Sigmoid colon (tissue), 7 donors: ENCODE data around the gene ITGB8. TPM values are rescaled to one million over a fixed set of nuclear protein-coding genes. Genes with fewer than 3 reads are reported as not detected.

Experiments
- DNase-seq: peaks from one replicate; pipeline ENCODE4 v3.0.0-alpha.2; 2019
- H3K27ac ChIP-seq, 4 donors: fragments of 200-600 bp; sonication (generic); one replicate each; pipeline ENCODE4 v1.5.1; 2016 to 2019; ENCODE audit warnings: mild to moderate bottlenecking in 1 of 4
- H3K27me3 ChIP-seq, 3 donors: fragments of 200-600 bp; sonication (generic); one replicate each; pipeline ENCODE4 v1.5.1; 2019; ENCODE audit warnings: mild to moderate bottlenecking in 1 of 3
- H3K36me3 ChIP-seq, 4 donors: fragments of 200-600 bp; sonication (generic); one replicate each; pipeline ENCODE4 v1.5.1; 2016 to 2019
- H3K4me1 ChIP-seq, 4 donors: fragments of 200-600 bp; sonication (generic); one replicate each; pipeline ENCODE4 v1.5.1; 2017 to 2019
- H3K4me3 ChIP-seq, 4 donors: fragments of 200-600 bp; sonication (generic); one replicate each; pipeline ENCODE4 v1.5.1; 2017 to 2019; ENCODE audit warnings: mild to moderate bottlenecking in 2 of 4, moderate library complexity in 1 of 4
- H3K9me3 ChIP-seq, 4 donors: fragments of 200-600 bp in 3 of 4; sonication (generic) in 3 of 4; one replicate each; pipeline versions ENCODE4 v1.5.1 to v1.6.1; 2013 to 2019
- EP300 ChIP-seq, 4 donors: sonication (generic); formaldehyde crosslinking; IDR thresholded peaks; one replicate each; pipeline ENCODE4 v1.6.1; 2017; ENCODE audit warnings: antibody characterized with exemption in 4 of 4
- POLR2A ChIP-seq, 2 donors: fragments of 450-650 bp; IDR thresholded peaks; one replicate each; pipeline ENCODE4 v1.6.1; 2016; ENCODE audit warnings: antibody characterized with exemption in 2 of 2, mild to moderate bottlenecking in 2 of 2, moderate library complexity in 2 of 2
- POLR2AphosphoS5 ChIP-seq, 4 donors: sonication (generic); formaldehyde crosslinking; IDR thresholded peaks; one replicate each; pipeline ENCODE4 v1.6.1; 2017; ENCODE audit warnings: antibody characterized with exemption in 4 of 4
- WGBS, 2 donors: extraction: QIAGEN DNeasy Blood & Tissue Kit; methylation state at CpG; one replicate each; pipeline ENCODE4 v1.1.7; 2013; 5-methylcytosine and 5-hydroxymethylcytosine counted together
- intact Hi-C: fragments of 100-400 bp; cut with DNase I; formaldehyde crosslinking; loops from one replicate; pipeline ENCODE4 v1.15.1; 2023
- polyA plus RNA-seq, 3 donors: library from polyadenylated mRNA; stranded (reverse); fragments of 200-250 nt; gene quantifications; one replicate each; pipeline ENCODE4 v1.2.3, GENCODE V29; 2013
- total RNA-seq, 4 donors: library from RNA; depleted of rRNA; stranded (reverse); fragments of >200 nt; gene quantifications; one replicate each; pipeline ENCODE4 v1.1.0, GENCODE V29; 2016
- TF ChIP-seq, protein P1 (sequence below), 4 experiments: fragments of 450-650 bp in 3 of 4; fragments of 200-600 bp in 1 of 4; IDR thresholded peaks; one replicate each; pipeline ENCODE4 v1.5.1; 2016 to 2019; ENCODE audit warnings: antibody characterized with exemption in 4 of 4, mild to moderate bottlenecking in 3 of 4, moderate library complexity in 2 of 4
- donor health status: healthy with polysubstance abuse.
- donor health status: Bipolar disorder and iron deficiency.
- donor health status: healthy.

ITGB8 gene
- total and polyA plus RNA-seq, 7 donors, result 0.23 to 22.4 (median 9.0) TPM

DNA sequence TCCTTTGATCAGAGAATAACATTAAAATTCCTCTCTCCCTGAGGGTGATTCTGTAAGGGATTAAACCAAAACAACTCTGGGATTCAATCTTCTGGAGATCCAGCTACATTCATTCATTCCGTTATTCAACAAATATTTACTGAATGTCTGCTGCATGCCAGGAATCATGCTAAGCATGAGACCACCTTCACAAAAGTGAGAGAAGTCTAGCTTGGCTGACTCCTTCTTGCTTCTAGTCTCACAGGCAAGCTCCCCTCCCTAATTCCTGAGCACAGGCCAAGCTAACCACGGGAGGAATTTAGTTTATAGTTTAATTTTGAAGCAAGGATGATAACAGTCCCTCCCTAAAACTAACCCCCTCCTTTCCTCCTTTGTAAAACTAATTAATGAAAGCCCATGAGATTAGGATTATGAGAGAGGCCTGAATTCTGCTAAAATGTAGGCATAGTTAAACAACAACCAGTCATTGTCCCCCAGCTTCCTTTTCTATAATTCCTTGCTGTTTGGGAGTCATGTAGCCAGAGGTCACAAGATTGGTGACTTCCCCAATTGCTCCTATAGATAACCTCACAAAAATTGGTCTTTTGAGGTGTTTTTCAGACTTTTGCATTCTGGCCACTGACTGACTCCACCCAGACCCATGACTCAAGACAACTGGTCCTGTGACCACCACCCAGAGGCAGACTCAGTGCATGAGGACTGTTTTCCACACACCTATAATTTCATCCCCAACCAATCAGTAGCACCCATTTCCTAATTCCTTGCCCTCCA, 113.5 kb downstream of the ITGB8 start:
- intact Hi-C loops, result no loop called here
- peak overlapping the region in 2 of 4 donors; percentile 4 to 6 for H3K27ac ChIP-seq
- H3K9me3 ChIP-seq, result peaks cover 0 to 4% (median 0%) of the 10 kb centered on the region in 4 donors
- no peaks in the 10 kb centered on the region for H3K27me3 ChIP-seq
- no peaks in the 10 kb centered on the region for H3K36me3 ChIP-seq
- no peak for DNase-seq
- WGBS, 2 donors, result 58 to 64% methylated on average over 2 of the region's 2 CpGs
- no peak overlapping the region for H3K4me3 ChIP-seq
- peaks cover 0 to 19% (median 8%) of the 10 kb centered on the region in 4 donors for H3K4me1 ChIP-seq
- no peak for TF ChIP-seq POLR2A (IDR thresholded peaks at IDR 0.05)
- TF ChIP-seq POLR2AphosphoS5 (IDR thresholded peaks at IDR 0.05), result no peak
- no peak for TF ChIP-seq EP300 (IDR thresholded peaks at IDR 0.05)
- TF ChIP-seq, protein P1, sequence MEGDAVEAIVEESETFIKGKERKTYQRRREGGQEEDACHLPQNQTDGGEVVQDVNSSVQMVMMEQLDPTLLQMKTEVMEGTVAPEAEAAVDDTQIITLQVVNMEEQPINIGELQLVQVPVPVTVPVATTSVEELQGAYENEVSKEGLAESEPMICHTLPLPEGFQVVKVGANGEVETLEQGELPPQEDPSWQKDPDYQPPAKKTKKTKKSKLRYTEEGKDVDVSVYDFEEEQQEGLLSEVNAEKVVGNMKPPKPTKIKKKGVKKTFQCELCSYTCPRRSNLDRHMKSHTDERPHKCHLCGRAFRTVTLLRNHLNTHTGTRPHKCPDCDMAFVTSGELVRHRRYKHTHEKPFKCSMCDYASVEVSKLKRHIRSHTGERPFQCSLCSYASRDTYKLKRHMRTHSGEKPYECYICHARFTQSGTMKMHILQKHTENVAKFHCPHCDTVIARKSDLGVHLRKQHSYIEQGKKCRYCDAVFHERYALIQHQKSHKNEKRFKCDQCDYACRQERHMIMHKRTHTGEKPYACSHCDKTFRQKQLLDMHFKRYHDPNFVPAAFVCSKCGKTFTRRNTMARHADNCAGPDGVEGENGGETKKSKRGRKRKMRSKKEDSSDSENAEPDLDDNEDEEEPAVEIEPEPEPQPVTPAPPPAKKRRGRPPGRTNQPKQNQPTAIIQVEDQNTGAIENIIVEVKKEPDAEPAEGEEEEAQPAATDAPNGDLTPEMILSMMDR (IDR thresholded peaks at IDR 0.05), result no peak

DNA sequence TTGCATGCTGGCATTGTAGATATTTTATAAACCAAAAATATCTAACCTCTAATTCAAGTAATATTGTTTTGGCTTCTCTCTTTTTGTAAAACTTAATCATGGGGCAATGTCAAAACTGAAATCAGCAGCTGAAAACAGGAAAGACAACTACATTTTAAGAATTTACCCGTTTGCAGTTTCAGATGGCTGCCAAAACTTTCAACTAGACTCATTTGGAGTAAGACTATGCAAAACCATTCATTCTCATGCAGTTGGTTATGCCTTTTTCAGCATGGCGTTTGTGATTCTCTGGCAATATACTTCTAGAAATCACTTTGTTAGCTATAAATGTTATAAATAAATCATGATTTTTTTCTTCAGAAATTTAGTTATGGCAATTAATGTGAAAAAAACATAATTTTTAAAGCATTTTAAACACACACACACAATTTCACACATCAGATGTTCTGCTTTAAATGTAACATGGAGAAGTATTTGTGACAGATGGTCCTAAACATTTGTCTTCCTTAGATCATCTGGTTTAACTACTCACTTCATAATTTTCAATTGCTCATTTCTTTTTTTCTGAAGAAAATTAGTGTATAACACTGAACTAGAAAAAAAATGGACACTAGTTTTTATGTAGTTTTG, 116.4 kb downstream of the ITGB8 start:
- no peak overlapping the region for H3K4me3 ChIP-seq
- intact Hi-C loops, result no loop called here
- H3K36me3 ChIP-seq, result no peaks in the 10 kb centered on the region
- no peak for DNase-seq
- no peaks in the 10 kb centered on the region for H3K27me3 ChIP-seq
- no peak overlapping the region for H3K27ac ChIP-seq
- peaks cover 0 to 4% (median 0%) of the 10 kb centered on the region in 4 donors for H3K9me3 ChIP-seq
- TF ChIP-seq POLR2AphosphoS5 (IDR thresholded peaks at IDR 0.05), result no peak
- no peak for TF ChIP-seq EP300 (IDR thresholded peaks at IDR 0.05)
- TF ChIP-seq POLR2A (IDR thresholded peaks at IDR 0.05), result no peak
- TF ChIP-seq, protein P1 (IDR thresholded peaks at IDR 0.05), result no peak
- 44 to 46% methylated on average over 2 of the region's 2 CpGs for WGBS, 2 donors
- H3K4me1 ChIP-seq, result peaks cover 0 to 13% (median 3%) of the 10 kb centered on the region in 4 donors

DNA sequence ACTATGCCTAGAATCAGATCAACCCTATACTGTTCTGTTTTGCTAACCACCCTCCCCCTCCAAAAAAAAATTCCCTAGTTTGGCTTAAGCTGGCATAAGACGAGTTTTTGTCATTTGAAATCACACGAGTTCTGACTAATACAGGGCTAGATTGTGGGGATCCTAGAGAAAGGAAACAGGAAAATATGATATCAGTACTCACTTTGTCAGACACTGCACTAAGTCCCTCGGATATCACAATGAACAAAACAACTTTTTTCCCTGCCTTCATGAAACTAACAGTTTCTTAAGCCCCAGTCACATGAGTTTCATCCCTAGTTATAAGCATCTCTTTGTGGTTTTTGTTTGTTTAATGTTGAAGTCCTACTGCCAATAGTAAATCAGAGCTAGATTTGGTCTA, 118.5 kb downstream of the ITGB8 start:
- Histone ChIP-seq H3K27me3 (no peaks in the 10 kb centered on the region), H3K27ac (no peak overlapping the region), H3K9me3 (peaks cover 0 to 4% (median 0%) of the 10 kb centered on the region in 4 donors), H3K36me3 (no peaks in the 10 kb centered on the region), H3K4me3 (no peak overlapping the region), H3K4me1 (peaks cover 0 to 2% (median 0%) of the 10 kb centered on the region in 4 donors)
- 72% methylated on average over 3 of the region's 3 CpGs for WGBS, 2 donors
- TF ChIP-seq POLR2A (IDR thresholded peaks at IDR 0.05) (no peak), POLR2AphosphoS5 (IDR thresholded peaks at IDR 0.05) (no peak), EP300 (IDR thresholded peaks at IDR 0.05) (no peak)
- TF ChIP-seq, protein P1 (IDR thresholded peaks at IDR 0.05), result no peak
- DNase-seq, result no peak
- intact Hi-C loops, result no loop called here

DNA sequence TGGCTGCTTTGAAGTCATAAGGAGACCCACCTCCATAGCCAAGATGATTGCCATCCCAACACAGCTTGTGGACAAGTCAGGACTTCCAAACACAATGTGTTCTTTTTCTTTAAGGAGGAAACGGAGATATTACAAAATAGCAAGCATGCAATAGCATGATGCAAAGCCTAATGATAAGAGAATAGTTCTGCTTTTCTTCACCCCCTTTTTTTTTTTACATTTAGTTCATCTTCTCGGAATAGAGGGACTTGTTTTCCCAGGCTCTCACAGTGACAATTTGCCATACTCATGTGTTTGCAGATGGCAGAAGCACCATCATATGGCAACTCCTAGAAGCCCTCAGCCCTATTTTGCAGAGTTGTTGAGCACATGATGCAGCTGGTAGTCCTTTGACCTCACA, 119.8 kb downstream of the ITGB8 start:
- H3K4me1 ChIP-seq, result no peaks in the 10 kb centered on the region
- no peak overlapping the region for H3K4me3 ChIP-seq
- no peak overlapping the region for H3K27ac ChIP-seq
- TF ChIP-seq EP300 (IDR thresholded peaks at IDR 0.05), result no peak
- TF ChIP-seq, protein P1 (IDR thresholded peaks at IDR 0.05), result no peak
- WGBS, 2 donors, result 85 to 91% methylated on average over 2 of the region's 2 CpGs
- intact Hi-C loops, result no loop called here
- H3K9me3 ChIP-seq, result no peaks in the 10 kb centered on the region
- H3K27me3 ChIP-seq, result no peaks in the 10 kb centered on the region
- DNase-seq, result no peak
- H3K36me3 ChIP-seq, result no peaks in the 10 kb centered on the region
